HL-60 (cell line): ENCODE data around the gene PERCC1.

Experiments
- CTCF ChIP-seq: IDR thresholded peaks from one replicate; pipeline ENCODE4 v1.5.1; 2011; ENCODE audit warnings: low read length, control low read depth, inconsistent platforms; ENCODE audit not compliant: insufficient read depth
- GABPA ChIP-seq: IDR thresholded peaks from 2 replicates; pipeline ENCODE4 v1.6.1; 2012; ENCODE audit warnings: low read depth
- POLR2AphosphoS5 ChIP-seq: IDR thresholded peaks from 2 replicates; pipeline ENCODE4 v1.6.1; 2012; ENCODE audit warnings: low read depth
- SPI1 ChIP-seq: IDR thresholded peaks from 2 replicates; pipeline ENCODE4 v1.6.1; 2012; ENCODE audit warnings: low read depth, mild to moderate bottlenecking, borderline replicate concordance
- TF ChIP-seq, protein P1 (sequence below): IDR thresholded peaks from 2 replicates; pipeline ENCODE4 v1.6.1; 2012; ENCODE audit warnings: low read depth; ENCODE audit not compliant: insufficient replicate concordance

DNA sequence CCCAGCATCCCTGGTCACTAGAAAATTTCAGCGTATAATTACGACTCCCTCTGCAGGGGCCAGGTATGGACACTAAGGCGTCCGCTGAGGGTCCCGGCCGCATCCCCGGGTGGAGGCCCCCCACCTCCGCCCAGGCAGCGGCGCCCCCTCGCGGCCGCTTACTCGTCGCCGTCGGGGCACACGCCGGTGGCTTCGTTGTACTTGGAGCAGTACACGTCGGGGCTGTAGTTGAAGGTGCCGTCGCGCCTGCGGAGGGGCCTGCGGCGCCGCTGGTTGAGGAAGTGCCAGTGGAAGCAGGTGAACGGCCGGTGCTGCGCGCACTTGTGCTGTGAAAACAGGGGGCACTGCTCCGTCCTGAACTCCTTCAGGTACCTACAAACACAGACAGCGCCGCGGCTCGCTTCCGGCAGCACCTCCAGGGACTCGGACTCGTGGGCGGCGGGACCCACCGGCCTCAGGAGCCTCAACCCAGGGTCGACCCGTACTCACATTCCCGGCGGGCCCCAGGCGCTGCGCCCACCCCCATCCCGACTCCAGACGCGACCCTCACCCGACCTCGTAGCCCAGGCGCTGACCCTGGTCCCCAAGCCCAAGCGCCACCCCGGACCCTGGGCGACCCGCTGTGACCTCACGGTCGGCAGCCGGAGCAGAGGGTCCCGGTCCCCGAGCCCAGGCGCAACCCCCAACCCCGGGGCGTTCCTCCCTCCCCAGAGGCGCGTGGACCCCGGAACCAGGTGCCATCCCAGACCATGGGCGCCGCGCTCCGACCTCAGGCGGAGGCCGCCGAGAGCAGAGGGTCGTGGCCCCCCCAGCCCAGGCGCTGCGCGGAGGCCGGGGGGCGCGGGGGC, 17.0 kb upstream of the PERCC1 start:
- TF ChIP-seq CTCF = no peak
- no peak for TF ChIP-seq POLR2AphosphoS5
- TF ChIP-seq SPI1 = peak; percentile 69
- TF ChIP-seq GABPA = no peak
- TF ChIP-seq, protein P1, sequence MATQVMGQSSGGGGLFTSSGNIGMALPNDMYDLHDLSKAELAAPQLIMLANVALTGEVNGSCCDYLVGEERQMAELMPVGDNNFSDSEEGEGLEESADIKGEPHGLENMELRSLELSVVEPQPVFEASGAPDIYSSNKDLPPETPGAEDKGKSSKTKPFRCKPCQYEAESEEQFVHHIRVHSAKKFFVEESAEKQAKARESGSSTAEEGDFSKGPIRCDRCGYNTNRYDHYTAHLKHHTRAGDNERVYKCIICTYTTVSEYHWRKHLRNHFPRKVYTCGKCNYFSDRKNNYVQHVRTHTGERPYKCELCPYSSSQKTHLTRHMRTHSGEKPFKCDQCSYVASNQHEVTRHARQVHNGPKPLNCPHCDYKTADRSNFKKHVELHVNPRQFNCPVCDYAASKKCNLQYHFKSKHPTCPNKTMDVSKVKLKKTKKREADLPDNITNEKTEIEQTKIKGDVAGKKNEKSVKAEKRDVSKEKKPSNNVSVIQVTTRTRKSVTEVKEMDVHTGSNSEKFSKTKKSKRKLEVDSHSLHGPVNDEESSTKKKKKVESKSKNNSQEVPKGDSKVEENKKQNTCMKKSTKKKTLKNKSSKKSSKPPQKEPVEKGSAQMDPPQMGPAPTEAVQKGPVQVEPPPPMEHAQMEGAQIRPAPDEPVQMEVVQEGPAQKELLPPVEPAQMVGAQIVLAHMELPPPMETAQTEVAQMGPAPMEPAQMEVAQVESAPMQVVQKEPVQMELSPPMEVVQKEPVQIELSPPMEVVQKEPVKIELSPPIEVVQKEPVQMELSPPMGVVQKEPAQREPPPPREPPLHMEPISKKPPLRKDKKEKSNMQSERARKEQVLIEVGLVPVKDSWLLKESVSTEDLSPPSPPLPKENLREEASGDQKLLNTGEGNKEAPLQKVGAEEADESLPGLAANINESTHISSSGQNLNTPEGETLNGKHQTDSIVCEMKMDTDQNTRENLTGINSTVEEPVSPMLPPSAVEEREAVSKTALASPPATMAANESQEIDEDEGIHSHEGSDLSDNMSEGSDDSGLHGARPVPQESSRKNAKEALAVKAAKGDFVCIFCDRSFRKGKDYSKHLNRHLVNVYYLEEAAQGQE = no peak
